Stimulated activated CD4-positive, alpha-beta T cell treated with anti-CD3 and anti-CD28 coated beads, Interleukin-12 subunit alpha, Interleukin-12 subunit beta, amount 100 ng/mL, for 24 hours (primary cell): ENCODE measurements around the gene PDAP1.
"Not testable (repeated sequence)": the region's sequence is repeated elsewhere in the genome, so short reads cannot be mapped to it uniquely, and the experiment has no call there.

Experiments used
- DNase-seq, 2 experiments: peaks; one replicate each; pipeline ENCODE4 v3.0.0-alpha.2; 2020; ENCODE audit warnings: low read depth in 2 of 2

PDAP1 gene

GRCh38 chr7:99379043-99379577 lies 29.3 kb downstream of the PDAP1 start:
- no peak for DNase-seq

- peak; percentile 40 to 52 for DNase-seq
Measured at GRCh38 chr7:99375070-99375807, 33.2 kb downstream of the PDAP1 start.

- peak; percentile 68 to 82 for DNase-seq
Measured at GRCh38 chr7:99374111-99375064, 34.0 kb downstream of the PDAP1 start, which contains the start of gene ARPC1B. TSS of gene ARPC1B (plus strand) at chr7:99374730. CDS start at chr7:99385715, 10,985 bp downstream.

- DNase-seq = no peak
Measured at GRCh38 chr7:99373091-99374066, 35.0 kb downstream of the PDAP1 start.

- no peak for DNase-seq
Measured at GRCh38 chr7:99372275-99373090, 35.9 kb downstream of the PDAP1 start.

- no peak for DNase-seq
Measured at GRCh38 chr7:99371376-99371920, 36.9 kb downstream of the PDAP1 start.

GRCh38 chr7:99369767-99370391 lies 38.5 kb downstream of the PDAP1 start:
- DNase-seq = no peak

- no peak for DNase-seq
Measured at GRCh38 chr7:99368750-99369389, 39.5 kb downstream of the PDAP1 start.

GRCh38 chr7:99366646-99367045 lies 41.8 kb downstream of the PDAP1 start:
- DNase-seq = no peak

- DNase-seq = peak in 1 of 2 experiments; percentile 42
Measured at GRCh38 chr7:99365318-99366141, 42.9 kb downstream of the PDAP1 start.

- DNase-seq = no peak
Measured at GRCh38 chr7:99363286-99363685, 45.1 kb downstream of the PDAP1 start.

GRCh38 chr7:99362801-99363200 lies 45.6 kb downstream of the PDAP1 start:
- no peak for DNase-seq

- no peak for DNase-seq
Measured at GRCh38 chr7:99359465-99360154, 48.8 kb downstream of the PDAP1 start.

- not testable (repeated sequence) for DNase-seq
Measured at GRCh38 chr7:99358521-99358920, 49.9 kb downstream of the PDAP1 start.

- DNase-seq = no peak
Measured at GRCh38 chr7:99357701-99358490, 50.5 kb downstream of the PDAP1 start.

- no peak for DNase-seq
Measured at GRCh38 chr7:99355098-99355497, 53.3 kb downstream of the PDAP1 start.

GRCh38 chr7:99352247-99352646 lies 56.1 kb downstream of the PDAP1 start:
- no peak for DNase-seq
